Activated B cell treated with CpG ODN at 0.5 μM for 24 hours (primary cell): ENCODE data around the gene ITGA5. TPM values are rescaled to one million over a fixed set of nuclear protein-coding genes. Genes with fewer than 3 reads are reported as not detected.

Experiments used
- ATAC-seq: fragments of 200-7000 bp; cut with Tn5 transposase; one replicate; pipeline ENCODE4 v1.10.0; 2021; ENCODE audit warnings: low read depth, mild to moderate bottlenecking, moderate library complexity
- CTCF ChIA-PET: fragments of 350-600 bp; sonication (Branson Sonifier 250); formaldehyde crosslinking; loops from one replicate; lab custom pipeline; 2021; ENCODE audit warnings: antibody characterized with exemption; lab: Charles Lee
- POLR2A ChIA-PET: fragments of 350-600 bp; sonication (Branson Sonifier 250); formaldehyde crosslinking; loops from one replicate; lab custom pipeline; 2021; ENCODE audit warnings: antibody characterized with exemption; lab: Charles Lee
- DNase-seq: peaks from one replicate; pipeline ENCODE4 v3.0.0; 2022
- H3K27ac Mint-ChIP-seq: one replicate; pipeline ENCODE4 v1.8.0; 2020; ENCODE audit warnings: mixed read lengths
- H3K27me3 Mint-ChIP-seq: one replicate; pipeline ENCODE4 v1.8.0; 2021; ENCODE audit warnings: mixed read lengths
- H3K36me3 Mint-ChIP-seq: one replicate; pipeline ENCODE4 v1.8.0; 2021; ENCODE audit warnings: low read depth, mixed read lengths
- H3K4me1 Mint-ChIP-seq: one replicate; pipeline ENCODE4 v1.8.0; 2021; ENCODE audit warnings: mixed read lengths
- H3K4me3 Mint-ChIP-seq: one replicate; pipeline ENCODE4 v1.8.0; 2020; ENCODE audit warnings: mild to moderate bottlenecking, mixed read lengths
- H3K9me3 Mint-ChIP-seq: one replicate; pipeline ENCODE4 v1.8.0; 2020; ENCODE audit warnings: mixed read lengths
- intact Hi-C: fragments of 100-400 bp; cut with micrococcal nuclease; formaldehyde crosslinking; loops from one replicate; pipeline ENCODE4 v1.15.1; 2024
- total RNA-seq: library from RNA; stranded (reverse); gene quantifications from 2 replicates; pipeline ENCODE4 v1.2.3, GENCODE V29; 2022
- TF ChIP-seq, protein P1 (sequence below): fragments of 200-600 bp; IDR thresholded peaks from one replicate; pipeline ENCODE4 v1.8.0; 2022; ENCODE audit warnings: antibody characterized with exemption, mild to moderate bottlenecking

ITGA5 gene
- total RNA-seq, 1 donor from 2014 or later: 1.0 TPM

- ATAC-seq (no peak), DNase-seq (no peak)
- Mint-ChIP-seq H3K27me3 (peaks cover 6% of the 10 kb centered on the region), H3K4me3 (no peak overlapping the region), H3K9me3 (no peaks in the 10 kb centered on the region), H3K36me3 (no peaks in the 10 kb centered on the region), H3K27ac (no peak overlapping the region), H3K4me1 (no peaks in the 10 kb centered on the region)
- POLR2A ChIA-PET: interaction anchor here (0.7 kb wide), 1 partner anchor 219 kb away, joined by 5 read pairs; no protein-coding TSS in a partner anchor
- CTCF ChIA-PET: interaction anchor here (12.7 kb wide), 1 partner anchor 47 kb away, joined by 361 read pairs; no protein-coding TSS in a partner anchor
- TF ChIP-seq, protein P1, sequence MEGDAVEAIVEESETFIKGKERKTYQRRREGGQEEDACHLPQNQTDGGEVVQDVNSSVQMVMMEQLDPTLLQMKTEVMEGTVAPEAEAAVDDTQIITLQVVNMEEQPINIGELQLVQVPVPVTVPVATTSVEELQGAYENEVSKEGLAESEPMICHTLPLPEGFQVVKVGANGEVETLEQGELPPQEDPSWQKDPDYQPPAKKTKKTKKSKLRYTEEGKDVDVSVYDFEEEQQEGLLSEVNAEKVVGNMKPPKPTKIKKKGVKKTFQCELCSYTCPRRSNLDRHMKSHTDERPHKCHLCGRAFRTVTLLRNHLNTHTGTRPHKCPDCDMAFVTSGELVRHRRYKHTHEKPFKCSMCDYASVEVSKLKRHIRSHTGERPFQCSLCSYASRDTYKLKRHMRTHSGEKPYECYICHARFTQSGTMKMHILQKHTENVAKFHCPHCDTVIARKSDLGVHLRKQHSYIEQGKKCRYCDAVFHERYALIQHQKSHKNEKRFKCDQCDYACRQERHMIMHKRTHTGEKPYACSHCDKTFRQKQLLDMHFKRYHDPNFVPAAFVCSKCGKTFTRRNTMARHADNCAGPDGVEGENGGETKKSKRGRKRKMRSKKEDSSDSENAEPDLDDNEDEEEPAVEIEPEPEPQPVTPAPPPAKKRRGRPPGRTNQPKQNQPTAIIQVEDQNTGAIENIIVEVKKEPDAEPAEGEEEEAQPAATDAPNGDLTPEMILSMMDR: no peak
- intact Hi-C loops: no loop called here
Measured at GRCh38 chr12:54447917-54448316, 28.9 kb upstream of the ITGA5 start.

DNA sequence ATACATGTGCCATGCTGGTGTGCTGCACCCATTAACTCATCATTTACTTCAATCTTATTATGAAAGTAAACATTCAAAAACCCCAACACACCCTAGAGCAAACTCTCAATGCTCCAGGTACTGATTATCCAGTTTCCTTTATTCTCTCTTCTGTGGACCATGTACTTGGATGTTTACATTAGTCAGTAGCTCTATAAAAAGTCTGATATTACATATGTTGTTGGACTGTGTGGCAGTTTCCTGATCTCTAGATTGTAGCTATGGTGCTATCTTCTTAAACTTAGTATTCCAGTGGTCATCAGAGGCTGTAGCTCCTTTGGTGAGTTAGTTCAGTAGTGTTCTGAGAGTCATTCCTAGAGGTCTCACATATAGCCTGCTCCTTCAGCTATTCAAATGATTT lies 25.1 kb upstream of the ITGA5 start:
- H3K27me3 Mint-ChIP-seq: peaks cover 9% of the 10 kb centered on the region
- intact Hi-C loops: no loop called here
- H3K9me3 Mint-ChIP-seq: no peaks in the 10 kb centered on the region
- CTCF ChIA-PET: interaction anchor here (0.6 to 12.7 kb wide), 3 partner anchors 9 to 243 kb away, joined by 3 to 361 read pairs (median 3); no protein-coding TSS in a partner anchor
- H3K36me3 Mint-ChIP-seq: no peaks in the 10 kb centered on the region
- no peak overlapping the region for H3K4me3 Mint-ChIP-seq
- no peak overlapping the region for H3K27ac Mint-ChIP-seq
- no peak for DNase-seq
- POLR2A ChIA-PET: no interaction called here
- H3K4me1 Mint-ChIP-seq: peaks cover 5% of the 10 kb centered on the region
- no peak for ATAC-seq
- TF ChIP-seq, protein P1: no peak

DNA sequence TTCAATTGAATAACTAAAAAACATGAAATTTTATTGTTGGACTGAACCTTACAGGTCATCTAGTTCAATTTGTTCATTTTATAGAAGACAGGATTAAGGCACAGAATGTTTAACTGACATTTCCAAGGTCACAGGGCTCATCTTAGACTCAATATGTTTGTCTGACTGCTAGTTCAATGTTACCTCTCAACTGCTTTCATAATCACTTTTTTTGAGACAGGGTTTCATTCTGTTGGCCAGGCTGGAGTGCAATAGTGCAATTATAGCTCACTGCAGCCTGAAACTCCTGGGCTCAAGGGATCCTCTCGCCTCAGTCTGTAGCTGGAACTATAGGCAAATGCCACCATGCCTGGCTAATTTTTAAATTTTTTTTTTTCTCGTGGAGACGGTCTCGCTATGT lies 24.4 kb upstream of the ITGA5 start:
- DNase-seq (no peak), ATAC-seq (no peak)
- CTCF ChIA-PET: interaction anchor here (12.7 kb wide), 1 partner anchor 42 kb away, joined by 361 read pairs; no protein-coding TSS in a partner anchor
- H3K9me3 Mint-ChIP-seq: no peaks in the 10 kb centered on the region
- H3K4me3 Mint-ChIP-seq: no peak overlapping the region
- peaks cover 7% of the 10 kb centered on the region for H3K4me1 Mint-ChIP-seq
- no peak overlapping the region for H3K27ac Mint-ChIP-seq
- POLR2A ChIA-PET: no interaction called here
- intact Hi-C loops: no loop called here
- H3K36me3 Mint-ChIP-seq: no peaks in the 10 kb centered on the region
- peaks cover 9% of the 10 kb centered on the region for H3K27me3 Mint-ChIP-seq
- TF ChIP-seq, protein P1: no peak

DNA sequence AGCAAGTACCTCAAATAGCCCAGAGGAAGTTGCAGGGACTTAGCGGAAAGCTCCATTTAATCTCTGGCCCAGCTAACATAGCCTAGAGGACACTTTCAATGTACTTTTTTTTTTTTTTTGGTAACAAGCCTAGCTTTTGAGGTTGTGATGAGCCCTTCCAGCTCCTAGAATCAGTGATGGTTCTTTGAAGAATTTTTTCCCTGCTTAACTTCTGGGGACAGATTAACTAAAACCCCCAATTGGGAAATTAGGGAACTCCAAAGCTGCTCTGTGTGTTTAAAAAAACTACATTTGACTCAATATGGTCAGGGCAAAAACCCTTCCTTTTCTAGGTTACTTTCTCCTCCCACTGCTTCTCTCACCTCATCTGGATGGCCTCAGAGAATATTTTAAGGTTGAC lies 23.9 kb upstream of the ITGA5 start:
- CTCF ChIA-PET: interaction anchor here (12.7 kb wide), 1 partner anchor 42 kb away, joined by 361 read pairs; no protein-coding TSS in a partner anchor
- POLR2A ChIA-PET: no interaction called here
- DNase-seq (no peak), ATAC-seq (no peak)
- peaks cover 9% of the 10 kb centered on the region for H3K27me3 Mint-ChIP-seq
- peaks cover 7% of the 10 kb centered on the region for H3K4me1 Mint-ChIP-seq
- no peaks in the 10 kb centered on the region for H3K9me3 Mint-ChIP-seq
- TF ChIP-seq, protein P1: no peak
- H3K36me3 Mint-ChIP-seq: no peaks in the 10 kb centered on the region
- H3K27ac Mint-ChIP-seq: no peak overlapping the region
- intact Hi-C loops: no loop called here
- no peak overlapping the region for H3K4me3 Mint-ChIP-seq

DNA sequence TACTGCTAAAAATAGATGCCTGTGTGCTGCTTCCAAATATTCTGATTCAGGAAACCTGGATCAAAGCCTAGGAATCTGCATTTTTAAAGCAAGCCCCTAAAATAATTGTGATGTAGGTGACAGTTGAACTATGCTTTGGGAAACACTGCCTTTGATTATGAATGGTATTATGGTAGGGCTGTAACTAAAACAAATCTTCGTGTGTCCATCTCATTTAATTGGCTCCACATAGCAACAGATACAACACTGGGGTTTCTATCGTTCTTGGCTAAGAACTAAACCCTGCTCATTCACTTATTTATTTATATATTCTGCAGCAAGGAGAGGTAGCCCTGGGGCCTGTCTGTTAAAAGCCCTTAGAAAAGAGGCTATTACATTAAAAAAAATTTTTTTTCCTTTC lies 23.0 kb upstream of the ITGA5 start:
- no peaks in the 10 kb centered on the region for H3K36me3 Mint-ChIP-seq
- no peak overlapping the region for H3K4me3 Mint-ChIP-seq
- peaks cover 7% of the 10 kb centered on the region for H3K4me1 Mint-ChIP-seq
- H3K27me3 Mint-ChIP-seq: peaks cover 9% of the 10 kb centered on the region
- no peak overlapping the region for H3K27ac Mint-ChIP-seq
- intact Hi-C loops: no loop called here
- no peaks in the 10 kb centered on the region for H3K9me3 Mint-ChIP-seq
- POLR2A ChIA-PET: no interaction called here
- TF ChIP-seq, protein P1: no peak
- ATAC-seq: no peak
- no peak for DNase-seq
- CTCF ChIA-PET: interaction anchor here (12.7 kb wide), 1 partner anchor 41 kb away, joined by 361 read pairs; no protein-coding TSS in a partner anchor
